NCI-H226 (cell line): ENCODE results near the gene SH2D3C.

Experiments
- DNase-seq: peaks from one replicate; pipeline ENCODE4 v3.0.0-alpha.2; 2015

SH2D3C gene

DNA sequence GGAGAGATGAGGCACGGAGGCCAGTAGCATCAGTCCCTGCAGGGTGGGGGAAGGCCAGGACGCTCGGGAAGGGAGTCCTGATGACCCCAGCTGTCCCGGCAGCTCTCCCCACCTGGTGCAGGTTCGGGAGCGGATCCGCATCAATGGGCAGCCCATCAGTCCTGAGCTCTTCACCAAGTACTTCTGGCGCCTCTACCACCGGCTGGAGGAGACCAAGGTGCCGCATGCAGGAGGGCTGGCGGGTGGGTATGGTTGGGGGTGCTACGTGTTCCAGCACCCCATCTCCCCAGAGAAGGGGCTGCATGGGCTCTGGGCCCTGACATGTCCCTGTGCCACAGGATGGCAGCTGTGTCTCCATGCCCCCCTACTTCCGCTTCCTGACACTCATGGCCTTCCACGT lies 28.4 kb upstream of the SH2D3C start:
- DNase-seq, result no peak

GRCh38 chr9:127805620-127806019 lies 27.2 kb upstream of the SH2D3C start:
- no peak for DNase-seq

- peak; percentile 86 for DNase-seq
Measured at GRCh38 chr9:127803507-127804352, 25.3 kb upstream of the SH2D3C start.

DNA sequence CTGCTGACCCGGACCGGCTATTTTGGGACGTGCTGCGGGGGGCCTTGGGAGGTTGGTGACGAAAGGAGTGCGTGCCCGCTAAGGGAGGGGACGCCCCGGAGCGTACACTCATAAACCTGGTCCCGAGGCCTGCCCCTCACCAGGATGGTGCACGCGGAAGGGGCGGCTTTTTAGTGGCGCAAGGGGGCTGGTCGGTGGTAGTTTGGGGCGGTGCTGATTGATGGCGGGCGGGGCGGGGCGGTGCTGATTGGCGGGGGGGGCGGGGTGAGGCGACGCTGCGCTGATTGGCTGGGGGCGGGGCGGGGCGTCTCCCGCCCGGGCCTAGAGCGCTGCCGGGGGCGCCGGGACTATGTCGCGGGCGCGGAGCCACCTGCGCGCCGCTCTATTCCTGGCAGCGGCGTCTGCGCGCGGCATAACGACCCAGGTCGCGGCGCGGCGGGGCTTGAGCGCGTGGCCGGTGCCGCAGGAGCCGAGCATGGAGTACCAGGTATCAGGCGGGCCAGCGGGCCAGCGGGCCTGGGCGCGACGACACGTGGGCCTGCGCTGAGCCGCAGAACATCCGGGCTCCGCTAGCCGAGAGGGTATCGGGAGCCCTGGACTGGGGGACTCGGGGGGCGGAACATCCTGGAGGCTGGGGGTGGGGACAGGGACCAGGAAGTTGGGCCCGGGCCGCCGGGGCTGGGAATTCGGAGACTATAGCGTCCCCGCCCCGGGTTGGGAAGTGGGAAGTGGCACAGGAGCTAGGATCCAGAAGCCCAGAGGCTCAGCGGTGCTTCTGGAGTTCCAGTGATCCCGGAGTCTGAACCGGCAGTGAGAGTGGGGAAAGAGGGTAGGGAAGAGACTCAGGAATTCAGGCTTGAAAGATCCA lies 24.3 kb upstream of the SH2D3C start, which contains the start of gene FPGS:
Gene FPGS, plus strand, starts transcription at position 307 of the 868 bp plus-strand sequence. Its CDS starts 43 bp downstream, at position 350.
- DNase-seq, result peak; percentile 87

DNA sequence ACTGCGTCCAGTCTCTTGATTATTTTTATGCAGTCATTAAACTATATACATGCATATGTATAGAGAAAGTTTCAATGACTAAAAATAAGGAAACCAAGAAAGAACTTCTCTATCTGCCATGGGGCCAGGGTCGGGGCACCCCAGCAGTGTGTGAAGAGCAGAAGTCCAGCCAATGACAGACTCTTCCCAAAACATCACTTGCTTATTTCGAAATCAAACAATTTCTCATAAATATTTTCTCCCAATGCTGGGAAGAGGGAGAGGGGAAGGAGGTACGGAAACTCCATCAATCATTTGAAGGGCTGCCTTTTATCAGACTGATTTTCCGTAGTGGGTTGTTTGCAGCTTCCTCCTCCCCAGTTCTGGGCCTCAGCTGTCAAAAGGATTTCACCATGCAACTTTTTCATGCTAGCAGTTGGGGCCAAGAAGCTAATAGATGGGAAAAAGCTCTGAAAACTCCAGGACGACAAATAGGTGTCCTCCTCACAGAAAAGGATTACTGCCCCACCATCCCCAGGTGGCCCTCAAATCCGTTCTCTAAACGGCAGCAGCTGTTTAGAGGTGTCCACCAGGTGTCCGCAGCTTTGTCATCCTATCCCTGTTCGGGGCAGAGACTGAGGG lies 23.6 kb upstream of the SH2D3C start:
- peak; percentile 55 for DNase-seq

GRCh38 chr9:127796852-127797370 lies 18.4 kb upstream of the SH2D3C start:
- DNase-seq, result no peak

GRCh38 chr9:127796225-127796813 lies 17.9 kb upstream of the SH2D3C start:
- DNase-seq, result no peak

GRCh38 chr9:127794001-127794791 lies 15.7 kb upstream of the SH2D3C start:
- no peak for DNase-seq

- no peak for DNase-seq
Measured at GRCh38 chr9:127793093-127793708, 14.7 kb upstream of the SH2D3C start.

DNA sequence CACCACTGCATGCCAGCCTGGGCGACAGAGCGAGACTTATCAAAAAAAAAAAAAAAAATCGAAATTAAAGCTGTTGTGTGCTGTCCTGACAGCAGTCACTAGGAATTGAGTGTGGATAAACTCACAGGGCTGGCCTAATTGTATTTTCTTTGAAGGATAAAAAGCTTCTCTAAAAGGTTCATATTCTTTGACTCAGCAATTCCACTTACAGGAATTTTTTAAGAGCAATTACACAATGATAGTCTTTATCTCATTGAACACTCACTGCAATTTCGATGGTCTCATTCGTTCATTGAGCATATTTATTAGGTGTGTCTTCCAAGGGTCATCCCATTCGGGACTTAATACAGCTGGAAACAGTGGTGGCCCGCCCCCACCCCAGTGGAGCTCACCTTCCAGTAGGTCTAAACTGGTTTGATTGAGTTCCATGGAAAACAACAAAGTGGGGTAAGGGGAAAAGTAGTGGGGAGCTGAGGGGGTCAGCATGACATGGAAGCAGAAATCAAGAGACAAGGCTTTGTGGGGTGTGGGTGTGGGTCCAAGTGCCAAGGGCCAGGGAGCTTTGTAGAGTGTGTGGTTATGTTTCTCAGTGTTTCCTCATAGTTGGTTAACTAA lies 14.1 kb upstream of the SH2D3C start:
- no peak for DNase-seq

DNA sequence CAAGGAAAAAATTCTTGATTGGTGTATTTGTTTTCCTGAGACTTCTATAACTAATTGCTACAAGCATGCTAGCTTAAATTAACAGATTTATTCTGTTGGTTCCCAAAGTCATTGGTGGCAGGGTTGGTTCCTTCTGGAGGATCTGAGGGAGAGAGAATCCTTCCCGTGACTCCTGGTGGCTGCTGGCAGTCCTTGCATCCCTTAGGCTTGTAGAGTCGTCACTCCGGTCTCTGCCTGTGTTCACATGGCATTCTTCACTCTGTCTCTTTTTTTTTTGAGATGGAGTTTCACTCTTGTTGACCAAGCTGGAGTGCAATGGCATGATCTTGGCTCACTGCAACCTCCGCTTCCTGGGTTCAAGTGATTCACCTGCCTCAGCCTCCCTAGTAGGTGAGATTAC lies 12.6 kb upstream of the SH2D3C start:
- no peak for DNase-seq

- DNase-seq, result no peak
Measured at GRCh38 chr9:127790094-127790855, 11.8 kb upstream of the SH2D3C start.

GRCh38 chr9:127789179-127789578 lies 10.7 kb upstream of the SH2D3C start:
- DNase-seq, result no peak

DNA sequence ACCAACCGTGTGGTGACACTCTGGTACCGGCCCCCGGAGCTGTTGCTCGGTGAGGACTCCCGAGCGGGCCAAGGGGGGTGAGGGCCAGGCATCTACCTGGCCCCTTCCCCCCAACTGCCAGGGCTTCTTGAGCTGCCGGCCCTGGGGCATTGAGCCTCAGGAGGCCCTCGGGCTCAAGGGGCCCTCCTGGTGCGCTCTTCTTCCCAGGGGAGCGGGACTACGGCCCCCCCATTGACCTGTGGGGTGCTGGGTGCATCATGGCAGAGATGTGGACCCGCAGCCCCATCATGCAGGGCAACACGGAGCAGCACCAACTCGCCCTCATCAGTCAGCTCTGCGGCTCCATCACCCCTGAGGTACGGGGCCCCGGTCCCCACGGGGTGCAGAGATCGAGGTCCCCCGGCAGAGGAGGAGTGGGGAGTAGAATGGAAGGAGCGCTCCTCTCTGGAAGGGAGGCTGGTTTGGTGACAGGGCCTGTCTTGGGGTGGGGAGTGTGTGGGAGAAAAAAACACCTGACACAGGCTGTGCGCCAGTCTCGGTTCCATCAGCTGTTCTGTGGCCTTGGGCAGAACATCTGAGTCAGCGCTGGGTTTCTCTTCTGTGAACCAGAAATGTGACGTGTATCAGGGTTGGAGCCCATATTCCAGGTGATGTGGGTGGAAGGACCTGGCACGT lies 10.0 kb upstream of the SH2D3C start:
- DNase-seq, result no peak

GRCh38 chr9:127786773-127787104 lies 8.3 kb upstream of the SH2D3C start:
- no peak for DNase-seq

DNA sequence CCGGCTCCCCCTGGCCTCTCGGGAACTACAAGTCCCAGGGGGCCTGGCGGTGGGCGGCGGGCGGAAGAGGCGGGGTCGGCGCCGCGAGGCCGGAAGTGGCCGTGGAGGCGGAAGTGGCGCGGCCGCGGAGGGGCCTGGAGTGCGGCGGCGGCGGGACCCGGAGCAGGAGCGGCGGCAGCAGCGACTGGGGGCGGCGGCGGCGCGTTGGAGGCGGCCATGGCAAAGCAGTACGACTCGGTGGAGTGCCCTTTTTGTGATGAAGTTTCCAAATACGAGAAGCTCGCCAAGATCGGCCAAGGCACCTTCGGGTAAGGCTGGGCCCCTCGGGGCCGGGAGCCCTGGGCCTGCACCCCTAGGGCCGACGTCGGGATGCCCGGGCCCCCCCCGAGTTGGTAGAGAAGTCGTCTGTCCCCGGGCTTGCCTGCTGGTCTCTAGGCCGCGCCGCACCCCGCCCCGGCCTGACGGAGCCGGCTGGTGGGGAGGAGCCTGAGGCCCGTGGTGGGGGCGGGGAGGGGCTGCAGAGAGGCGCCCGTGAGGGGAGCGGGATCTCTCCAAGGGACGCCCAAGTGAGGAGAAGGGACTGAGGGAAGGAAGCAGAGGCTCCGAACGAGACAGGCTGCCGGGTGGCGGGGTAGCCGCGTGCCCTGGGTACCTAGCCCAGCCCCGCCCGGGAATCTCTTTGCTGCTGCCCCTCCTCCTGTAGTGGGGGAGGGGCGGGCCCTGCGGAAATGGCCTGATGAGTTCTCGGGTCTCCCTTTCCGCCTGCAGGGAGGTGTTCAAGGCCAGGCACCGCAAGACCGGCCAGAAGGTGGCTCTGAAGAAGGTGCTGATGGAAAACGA lies 7.7 kb upstream of the SH2D3C start, which contains the start of gene CDK9:
Gene CDK9, plus strand, starts transcription at position 102 of the 840 bp plus-strand sequence. Its CDS starts 115 bp downstream, at position 217.
- DNase-seq, result peak; percentile 81

- DNase-seq, result peak; percentile 71
Measured at GRCh38 chr9:127785023-127785932, 6.8 kb upstream of the SH2D3C start.
